T47D (cell line): ENCODE results near the gene CTSL.

ENCODE experiments used
- DNase-seq, 2 experiments: peaks; one replicate each; pipeline versions ENCODE4 v3.0.0 to v3.0.0-alpha.2; 2011 to 2012; ENCODE audit warnings: low read depth in 1 of 2, low spot score in 1 of 2
- JUND ChIP-seq: IDR thresholded peaks from 2 replicates; pipeline ENCODE4 v1.6.1; 2012; ENCODE audit warnings: low read depth
- in situ Hi-C: cut with HindIII; loops from 2 replicates; pipeline ENCODE4 v1.10.0; 2016; ENCODE audit warnings: low sequenced_read_pairs, low pct_unique_long_range_greater_than_20kb

Gene CTSL

GRCh38 chr9:87685871-87686519, 39.9 kb upstream of the CTSL start:
- in situ Hi-C loops = no loop called here
- TF ChIP-seq JUND = no peak
- no peak for DNase-seq

GRCh38 chr9:87686520-87687090, 39.3 kb upstream of the CTSL start:
- DNase-seq = no peak
- in situ Hi-C loops = no loop called here
- no peak for TF ChIP-seq JUND

- in situ Hi-C loops = no loop called here
- no peak for TF ChIP-seq JUND
- no peak for DNase-seq
Measured at GRCh38 chr9:87687207-87687606, 38.7 kb upstream of the CTSL start.

- in situ Hi-C loops = no loop called here
- no peak for DNase-seq
- TF ChIP-seq JUND = no peak
Measured at GRCh38 chr9:87694236-87694755, 31.6 kb upstream of the CTSL start.

GRCh38 chr9:87695523-87695922, 30.4 kb upstream of the CTSL start:
- no peak for TF ChIP-seq JUND
- in situ Hi-C loops = no loop called here
- no peak for DNase-seq

DNA sequence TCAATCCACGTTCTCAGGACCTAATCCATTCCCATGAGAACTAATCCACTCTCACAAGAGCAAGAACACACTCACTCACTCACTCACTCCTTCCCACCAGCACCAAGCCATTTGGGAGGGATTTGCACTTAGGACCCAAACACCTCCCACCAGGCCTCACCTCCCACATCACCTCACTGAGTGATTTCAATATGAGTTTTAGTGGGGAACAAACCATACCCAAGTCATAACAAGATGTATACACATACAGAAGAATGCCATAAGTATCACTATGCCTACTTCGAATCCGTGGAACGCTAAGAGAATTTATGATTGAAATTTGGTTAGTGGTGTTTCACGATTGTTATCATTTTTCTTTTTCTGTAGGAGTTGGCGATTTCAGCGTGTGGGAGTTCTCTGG, 29.3 kb upstream of the CTSL start:
- in situ Hi-C loops = no loop called here
- TF ChIP-seq JUND = no peak
- no peak for DNase-seq

GRCh38 chr9:87698069-87698809, 27.7 kb upstream of the CTSL start:
- DNase-seq = no peak
- in situ Hi-C loops = no loop called here
- TF ChIP-seq JUND = no peak

GRCh38 chr9:87699835-87700234, 26.1 kb upstream of the CTSL start:
- in situ Hi-C loops = no loop called here
- TF ChIP-seq JUND = no peak
- DNase-seq = no peak

- in situ Hi-C loops = no loop called here
- no peak for DNase-seq
Measured at GRCh38 chr9:87701491-87701890, 24.4 kb upstream of the CTSL start.

GRCh38 chr9:87701931-87702421, 23.9 kb upstream of the CTSL start:
- in situ Hi-C loops = no loop called here
- TF ChIP-seq JUND = no peak
- DNase-seq = no peak

More at GRCh38 chr9:87701491-87701890, 24.4 kb upstream of the CTSL start:
- TF ChIP-seq JUND = no peak

DNA sequence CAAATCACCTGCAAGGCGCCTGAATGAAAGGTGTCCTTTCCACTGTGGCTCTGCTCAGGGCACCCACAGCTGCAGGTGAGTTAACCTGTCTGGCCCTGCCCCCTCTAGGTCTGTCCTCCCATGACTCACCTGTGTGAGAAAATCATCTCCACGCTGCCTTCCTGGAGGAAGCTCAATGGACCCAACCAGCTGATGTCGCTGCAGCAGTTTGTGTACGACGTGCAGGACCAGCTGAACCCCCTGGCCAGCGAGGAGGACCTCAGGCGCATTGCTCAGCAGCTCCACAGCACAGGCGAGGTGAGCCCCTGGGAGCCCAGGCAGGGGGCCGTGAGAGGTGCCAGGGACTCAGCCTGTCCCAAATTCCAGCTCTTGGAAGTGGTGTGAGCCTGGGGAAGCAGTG, 23.0 kb upstream of the CTSL start:
- in situ Hi-C loops = no loop called here
- TF ChIP-seq JUND = no peak
- no peak for DNase-seq

GRCh38 chr9:87703636-87704276, 22.2 kb upstream of the CTSL start:
- no peak for TF ChIP-seq JUND
- no peak for DNase-seq
- in situ Hi-C loops = no loop called here
